SKM-1 treated with dmso at 0.1 percent for 144 hours (cell line): Measurements from ENCODE around the gene PPP1R3C.

Experiments used
- DNase-seq: peaks from one replicate; lab custom pipeline; 2025; ENCODE audit not compliant: unreplicated experiment; lab: John Stamatoyannopoulos, UW

The PPP1R3C gene

DNA sequence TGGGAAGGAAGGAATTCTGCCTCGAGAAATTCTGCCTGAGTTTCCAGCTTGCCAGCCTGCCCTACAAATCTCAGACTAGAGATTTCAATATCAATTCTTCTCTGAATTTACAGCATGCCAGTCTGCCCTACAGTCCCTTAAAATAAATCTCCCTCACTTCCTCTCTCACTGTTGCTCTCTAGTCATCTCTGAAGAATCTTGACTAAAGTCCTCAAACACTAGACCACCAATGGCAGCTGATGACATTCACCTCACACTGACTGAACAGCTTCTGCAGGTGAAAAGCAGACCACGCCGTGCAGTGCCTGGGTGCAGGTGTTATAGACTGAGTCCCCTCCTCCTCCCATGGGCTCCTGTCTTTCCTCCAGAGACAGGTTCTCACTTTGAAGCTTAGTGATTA is 30.4 kb downstream of the PPP1R3C start:
- DNase-seq: no peak

DNA sequence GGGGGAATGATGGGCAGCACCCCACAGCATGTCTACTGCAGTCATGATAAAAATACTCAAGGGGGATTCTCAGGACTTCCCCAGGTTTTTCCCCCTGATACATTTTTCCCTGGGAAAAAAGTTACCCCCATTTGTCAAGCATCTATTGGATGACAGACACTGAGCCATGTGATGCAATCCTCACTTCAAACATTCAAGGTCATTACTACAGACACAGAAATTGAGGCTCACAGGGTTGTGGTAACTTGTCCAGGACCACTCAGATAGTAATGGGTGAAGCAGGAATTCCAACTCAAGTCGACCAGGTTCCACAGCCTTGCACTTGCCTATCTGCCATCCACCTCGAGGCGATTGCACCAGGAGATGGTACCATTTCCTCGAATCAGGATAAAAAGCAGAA is 31.7 kb downstream of the PPP1R3C start:
- DNase-seq: no peak

DNA sequence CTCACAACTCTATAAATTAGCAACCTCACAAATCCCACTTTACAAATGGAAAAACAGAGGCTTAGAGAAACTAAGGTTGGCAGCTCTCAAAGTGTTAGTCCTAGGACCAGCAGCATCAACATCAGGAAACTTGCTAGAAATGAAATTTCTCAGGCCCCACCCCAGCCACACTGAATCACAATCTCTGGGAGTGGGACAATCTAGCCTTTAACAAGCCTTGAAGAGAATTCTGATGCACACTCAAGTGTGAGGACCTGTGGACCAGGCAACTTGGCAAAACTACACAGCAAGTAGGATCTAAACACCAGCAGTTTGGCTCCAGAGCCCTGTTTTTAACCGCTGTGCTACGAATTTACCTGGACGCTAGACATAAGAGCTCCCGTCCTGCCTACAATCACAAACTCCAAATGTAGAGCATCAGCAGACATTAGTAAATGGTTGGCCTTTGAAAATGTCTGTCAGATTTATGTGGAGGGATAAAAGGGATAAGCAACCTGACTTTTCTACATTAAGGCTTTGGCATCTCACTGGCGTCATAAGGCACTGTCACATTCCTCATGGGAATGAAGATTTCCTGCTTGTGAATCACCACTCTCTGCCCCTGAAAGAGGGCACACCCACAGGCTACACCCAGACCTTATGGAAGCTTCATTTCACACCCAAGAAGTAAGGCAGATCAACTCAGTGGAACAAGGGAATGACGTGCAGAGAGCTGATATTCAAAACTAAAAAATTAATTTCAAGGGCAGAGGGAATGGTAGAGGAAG is 34.5 kb downstream of the PPP1R3C start:
- DNase-seq: no peak

DNA sequence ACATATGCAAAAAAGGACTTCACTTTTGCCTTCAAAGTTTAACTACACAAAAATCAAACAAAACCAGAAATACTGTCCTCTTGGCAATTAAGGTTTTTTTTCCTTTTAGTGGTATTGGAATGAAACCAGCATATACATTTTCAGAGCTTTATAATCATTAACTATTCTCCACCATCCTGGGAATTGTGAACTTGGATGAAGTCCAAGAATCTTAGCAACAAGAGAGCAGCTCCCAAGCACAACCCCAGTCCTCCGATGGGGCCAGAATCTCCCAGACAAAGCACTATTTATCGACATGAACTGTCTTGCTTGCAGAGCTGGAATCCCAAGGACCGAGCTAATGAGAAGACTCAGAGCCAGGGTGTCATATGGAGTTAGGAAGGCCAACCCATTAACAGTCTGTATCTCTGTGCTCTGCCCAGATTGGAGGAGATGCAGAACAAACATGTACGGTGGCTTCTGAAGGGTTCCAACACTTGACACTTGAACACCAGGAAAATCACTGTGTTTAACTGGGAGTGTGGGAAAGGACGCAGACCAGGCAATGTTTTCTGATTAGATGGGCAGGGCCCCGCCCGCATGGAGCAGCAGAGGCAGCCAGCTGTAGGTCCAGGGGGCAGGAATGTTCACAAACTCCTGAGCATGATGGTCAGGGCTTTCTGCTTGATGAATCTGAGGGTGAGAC is 35.5 kb downstream of the PPP1R3C start:
- no peak for DNase-seq

DNA sequence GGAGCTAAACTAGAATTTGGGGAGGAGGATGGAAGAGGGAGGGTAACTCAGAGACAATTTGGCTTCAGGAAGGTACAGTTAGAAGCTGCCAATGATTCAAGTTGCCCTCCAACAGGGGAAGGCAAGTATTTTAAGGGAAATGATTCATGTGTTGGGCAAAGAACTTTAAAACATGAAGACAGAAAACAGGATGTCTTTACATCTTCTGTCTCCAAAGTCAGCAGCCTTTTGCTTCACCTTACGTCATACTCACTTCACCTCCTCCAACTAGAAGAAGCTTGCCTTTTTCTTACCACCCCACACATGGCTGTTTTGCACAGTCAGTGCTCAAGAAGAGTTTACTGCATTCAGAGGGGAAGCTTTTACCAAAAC is 36.1 kb downstream of the PPP1R3C start:
- DNase-seq: peak; percentile 25

DNA sequence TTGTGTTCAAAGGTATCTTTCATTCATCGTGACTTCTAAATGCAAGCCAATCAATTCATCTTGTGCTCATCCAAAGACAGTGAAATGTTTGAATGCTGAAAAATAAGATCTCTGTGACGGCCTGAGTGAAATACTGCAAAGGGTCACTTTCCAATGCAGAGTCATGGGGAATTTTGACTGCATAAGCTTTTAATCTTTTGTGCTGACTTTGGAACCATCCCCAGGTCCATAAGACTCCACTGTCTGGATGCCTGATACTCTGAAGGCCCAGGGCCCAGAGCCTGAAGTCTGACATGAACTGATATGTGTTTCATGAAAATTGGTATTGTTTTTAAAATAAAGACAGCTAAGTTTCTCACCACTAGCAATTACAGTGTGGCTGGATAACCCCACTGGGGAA is 39.0 kb downstream of the PPP1R3C start:
- DNase-seq: no peak

DNA sequence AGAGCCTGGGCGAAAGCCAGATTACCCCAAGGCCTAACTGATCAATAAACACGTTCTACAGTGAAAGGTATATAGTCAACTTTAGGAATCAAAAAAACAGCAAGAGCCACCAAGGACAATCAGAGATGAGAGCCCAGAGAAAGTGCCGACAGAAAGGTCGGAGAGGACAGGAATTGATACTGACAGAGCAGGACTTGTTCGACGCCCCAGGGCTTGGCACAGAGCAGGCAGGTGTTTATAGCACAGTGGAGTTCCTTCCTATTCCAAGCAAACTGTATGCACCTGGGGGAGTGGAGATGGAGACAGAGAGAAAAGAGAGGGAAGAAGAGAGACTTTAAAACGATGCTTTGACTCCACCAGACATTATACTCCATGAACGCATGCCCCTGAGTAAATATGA is 39.5 kb downstream of the PPP1R3C start:
- DNase-seq: no peak

DNA sequence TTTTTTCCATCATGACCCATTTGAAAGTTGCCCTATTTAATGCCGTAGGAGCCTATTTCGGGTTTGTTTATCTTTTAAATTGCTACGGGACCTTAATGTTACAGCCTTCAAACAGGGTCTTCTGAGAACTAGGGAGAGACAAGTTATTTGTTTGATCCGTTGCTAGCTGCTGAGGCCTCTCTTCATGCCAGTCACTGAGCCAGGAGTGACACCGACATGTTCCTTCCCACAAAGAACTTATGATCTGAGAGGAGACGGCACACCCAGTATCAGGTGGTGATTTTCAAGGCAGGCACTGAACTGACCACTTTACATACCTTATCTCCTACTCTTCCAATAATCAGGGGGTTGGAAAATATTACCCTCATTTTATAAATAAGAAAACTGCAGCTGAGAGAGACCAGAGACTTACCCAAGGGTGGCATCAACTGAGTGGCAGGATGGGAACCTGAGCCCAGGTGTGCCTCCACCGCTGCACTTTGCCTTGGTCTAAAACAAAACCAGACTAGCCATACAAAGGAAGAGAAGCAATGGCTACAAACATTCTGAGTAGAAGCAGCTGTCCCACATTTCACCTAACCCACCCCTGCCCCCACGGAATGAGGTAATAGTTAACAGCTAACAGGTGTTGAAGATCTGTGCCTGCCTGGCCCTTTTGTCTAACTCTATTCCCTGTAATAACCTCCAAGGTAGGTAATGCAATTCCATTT is 40.5 kb downstream of the PPP1R3C start:
- no peak for DNase-seq

DNA sequence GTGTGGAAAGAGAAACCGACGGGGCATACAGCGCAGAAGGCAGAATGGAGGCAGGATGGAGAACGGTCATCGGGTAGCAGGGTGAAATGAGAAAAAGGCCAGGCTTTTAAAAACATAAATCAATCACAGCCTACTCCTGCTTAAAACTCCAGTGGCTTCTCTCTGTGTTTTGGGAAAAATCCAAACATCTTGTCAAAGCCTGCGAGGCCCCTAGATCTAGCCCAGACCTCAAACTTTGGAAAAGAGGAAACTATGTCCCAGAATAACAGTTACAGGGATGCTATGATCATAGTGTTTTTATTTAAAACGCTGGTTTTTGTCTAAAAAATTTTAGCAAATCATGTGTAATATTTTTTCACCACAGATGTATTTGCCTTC is 41.1 kb downstream of the PPP1R3C start:
- no peak for DNase-seq

DNA sequence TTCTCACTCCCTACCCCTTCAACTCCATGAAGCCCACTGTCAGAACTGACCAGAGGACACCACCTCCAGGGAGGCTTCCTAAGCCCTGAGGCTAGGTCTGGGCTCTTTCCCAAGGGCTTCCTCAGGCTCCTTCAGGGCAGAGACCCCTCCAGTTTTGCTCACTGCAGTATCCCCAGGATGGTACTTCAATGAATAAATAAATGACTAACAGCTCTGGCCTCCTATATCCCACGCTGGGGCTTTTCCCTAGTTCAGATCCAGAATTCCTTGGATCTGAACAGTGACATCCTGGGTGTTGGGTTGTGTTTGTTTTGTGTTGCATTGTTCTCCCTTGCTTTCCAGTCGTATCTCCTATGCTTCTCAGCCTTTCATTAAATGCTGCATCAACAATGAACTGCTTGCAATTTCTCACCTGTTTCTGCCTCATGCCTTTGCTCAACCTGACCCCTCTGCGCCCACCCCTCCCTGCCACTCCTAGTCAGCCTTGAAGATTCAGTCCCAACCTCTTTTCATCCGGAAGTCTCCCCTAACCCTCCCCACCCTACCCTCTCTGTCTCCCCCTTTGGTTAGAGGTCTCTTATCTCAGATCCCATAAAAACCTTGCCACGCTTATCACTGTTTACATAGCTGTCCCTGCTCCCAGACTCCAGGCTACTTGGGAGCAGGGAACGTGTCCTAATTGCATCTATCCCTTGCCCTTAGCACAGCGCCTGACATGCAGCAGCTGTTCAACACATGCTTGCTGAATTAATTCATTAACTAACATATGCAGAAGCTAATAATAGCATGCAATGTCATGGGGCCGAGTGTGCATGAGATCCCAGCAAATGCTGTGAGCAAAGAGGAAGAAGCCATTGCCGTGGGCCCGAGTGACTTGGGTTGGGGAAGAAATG is 41.7 kb downstream of the PPP1R3C start:
- DNase-seq: no peak

DNA sequence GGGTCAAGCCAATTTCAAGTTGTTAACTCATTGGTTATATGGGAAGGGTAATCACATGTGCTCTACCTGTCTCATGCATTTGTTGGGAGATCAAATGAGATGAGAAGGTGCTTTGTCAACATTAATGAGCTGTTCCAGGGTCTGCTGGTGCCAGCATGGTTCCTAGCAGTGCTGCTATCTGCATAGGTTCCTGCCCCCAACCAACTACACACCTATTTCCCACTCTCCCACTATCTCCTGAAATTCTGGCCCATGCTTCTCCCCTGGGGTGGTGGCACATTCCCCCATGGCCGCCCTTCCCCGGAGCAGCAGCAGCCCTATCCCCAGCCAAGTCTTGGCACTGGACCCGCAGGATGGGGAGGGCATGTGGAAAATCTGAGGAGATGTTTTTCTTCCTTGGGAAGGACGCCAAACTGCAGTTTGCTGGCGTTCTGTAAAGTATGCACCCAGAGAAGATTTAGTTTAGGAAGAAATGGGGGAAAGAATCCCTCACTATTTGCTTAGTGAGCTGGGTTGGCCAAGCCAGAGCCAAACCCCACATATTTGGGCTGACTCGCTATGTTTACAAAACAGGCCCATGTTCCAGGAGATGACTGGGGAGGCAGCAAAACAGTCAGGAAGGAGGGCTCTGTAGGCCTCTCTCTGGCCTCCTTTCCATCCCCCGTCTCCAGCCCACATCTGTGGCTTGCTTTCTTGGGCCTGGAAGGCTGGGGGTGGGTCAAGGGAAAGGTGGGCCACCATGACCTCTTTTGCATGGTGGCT is 42.5 kb downstream of the PPP1R3C start:
- DNase-seq: no peak

DNA sequence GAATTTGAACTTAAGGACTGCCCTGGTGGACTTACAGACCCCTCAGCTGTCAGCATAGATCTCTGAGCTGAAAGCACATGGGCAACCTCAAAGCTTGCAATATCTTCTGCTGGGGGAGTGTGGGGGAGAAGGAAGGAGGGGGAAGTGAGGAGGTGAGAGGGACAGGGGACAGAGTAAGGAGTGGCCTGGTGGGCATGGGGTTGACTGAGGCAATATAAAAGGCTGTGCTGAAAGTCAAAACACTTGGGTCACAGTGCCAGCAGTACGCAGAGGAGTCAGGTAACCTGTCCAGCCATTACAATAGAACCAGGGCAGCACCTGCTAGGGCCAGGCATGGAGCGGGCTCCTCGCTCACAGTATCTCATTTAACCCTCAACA is 43.2 kb downstream of the PPP1R3C start:
- DNase-seq: no peak

DNA sequence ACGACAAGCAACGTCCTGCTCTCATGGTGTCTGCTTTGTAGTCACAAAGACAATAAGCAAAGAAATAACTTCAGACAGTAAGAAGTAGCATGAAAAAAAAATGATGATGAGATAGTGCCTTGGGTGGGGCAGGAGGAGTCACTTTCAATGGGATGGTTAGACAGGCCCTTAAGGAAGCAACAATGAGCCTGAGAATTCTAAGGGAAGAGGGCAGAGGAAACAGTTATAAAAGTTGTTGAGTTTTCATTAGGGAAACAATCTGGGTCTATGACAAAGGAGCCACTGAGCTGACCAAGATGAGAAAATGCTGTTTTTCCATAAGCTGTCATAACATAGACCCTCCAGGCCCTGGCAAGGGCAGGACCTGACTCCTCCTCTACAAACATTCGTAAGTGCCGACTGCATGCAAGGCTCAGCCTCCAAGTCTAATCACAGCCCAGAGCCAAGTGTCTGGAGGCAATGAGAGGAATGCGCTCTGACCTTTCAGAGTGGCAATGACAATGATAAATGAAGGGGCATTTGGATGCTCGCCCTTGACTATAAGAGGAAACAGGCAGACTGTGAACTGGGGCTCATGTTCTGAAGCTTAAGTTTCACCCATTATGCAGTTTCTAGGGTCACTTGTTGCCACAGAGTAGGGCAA is 43.7 kb downstream of the PPP1R3C start:
- no peak for DNase-seq

DNA sequence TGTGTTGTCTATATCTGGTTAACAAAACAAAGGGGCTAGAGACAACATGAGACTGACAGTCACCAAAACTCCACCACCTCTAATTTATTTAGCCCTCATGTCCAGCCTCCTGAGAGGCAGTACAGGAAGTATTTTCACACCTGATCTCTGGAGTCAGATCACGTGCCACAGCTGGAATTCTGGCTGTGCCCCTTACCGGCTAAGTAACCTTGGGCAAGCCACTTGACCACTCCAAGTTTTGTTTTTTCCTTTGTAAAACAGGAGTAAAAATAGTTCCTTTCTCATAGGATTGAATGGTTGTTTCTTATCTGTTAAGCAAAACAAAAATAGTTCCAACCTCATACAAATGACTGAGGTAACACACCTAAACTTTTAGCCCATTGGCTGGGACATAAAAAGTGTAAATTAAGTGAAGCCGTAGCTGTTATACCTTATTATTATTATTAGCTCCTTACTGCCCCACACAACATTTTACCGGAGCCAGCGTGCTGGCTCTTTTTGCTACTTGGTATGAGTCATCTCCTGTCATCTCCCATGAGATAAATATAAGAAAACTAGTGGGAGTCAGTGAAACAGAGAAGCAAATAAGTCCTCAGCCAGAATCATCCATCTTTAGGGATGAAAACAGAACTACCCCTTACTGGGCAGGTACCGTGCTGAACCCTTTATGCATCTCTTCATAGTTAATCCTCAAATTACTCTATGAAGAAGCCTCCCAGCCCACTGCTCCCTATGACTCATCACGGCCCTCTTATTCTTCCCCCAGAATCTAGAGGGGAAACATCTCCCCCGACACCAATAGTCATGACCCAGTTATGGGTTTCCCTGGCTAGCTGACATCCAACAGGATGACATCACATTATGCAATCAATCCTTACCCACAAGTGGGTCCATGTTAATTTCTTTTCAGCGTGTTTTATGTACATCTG is 44.9 kb downstream of the PPP1R3C start:
- DNase-seq: no peak

DNA sequence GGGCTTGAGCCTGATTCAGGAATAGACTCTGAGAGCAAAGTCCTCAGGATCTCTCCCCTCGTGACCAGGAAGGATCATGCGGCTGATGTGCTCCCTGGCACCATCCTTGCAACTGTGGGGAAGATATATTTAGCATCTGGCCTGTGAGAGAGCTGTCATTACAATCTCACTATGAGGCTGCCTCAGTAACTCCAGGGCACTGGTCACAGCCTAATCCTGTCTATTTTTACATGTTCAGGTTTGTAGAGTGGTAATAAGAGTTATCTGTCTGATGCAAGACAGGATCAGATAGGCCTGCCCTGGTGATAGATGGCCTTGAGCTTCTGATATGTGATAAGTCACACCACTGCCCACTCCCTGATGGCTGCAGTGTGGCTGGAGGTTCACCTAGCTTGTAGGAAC is 50.7 kb downstream of the PPP1R3C start:
- no peak for DNase-seq

DNA sequence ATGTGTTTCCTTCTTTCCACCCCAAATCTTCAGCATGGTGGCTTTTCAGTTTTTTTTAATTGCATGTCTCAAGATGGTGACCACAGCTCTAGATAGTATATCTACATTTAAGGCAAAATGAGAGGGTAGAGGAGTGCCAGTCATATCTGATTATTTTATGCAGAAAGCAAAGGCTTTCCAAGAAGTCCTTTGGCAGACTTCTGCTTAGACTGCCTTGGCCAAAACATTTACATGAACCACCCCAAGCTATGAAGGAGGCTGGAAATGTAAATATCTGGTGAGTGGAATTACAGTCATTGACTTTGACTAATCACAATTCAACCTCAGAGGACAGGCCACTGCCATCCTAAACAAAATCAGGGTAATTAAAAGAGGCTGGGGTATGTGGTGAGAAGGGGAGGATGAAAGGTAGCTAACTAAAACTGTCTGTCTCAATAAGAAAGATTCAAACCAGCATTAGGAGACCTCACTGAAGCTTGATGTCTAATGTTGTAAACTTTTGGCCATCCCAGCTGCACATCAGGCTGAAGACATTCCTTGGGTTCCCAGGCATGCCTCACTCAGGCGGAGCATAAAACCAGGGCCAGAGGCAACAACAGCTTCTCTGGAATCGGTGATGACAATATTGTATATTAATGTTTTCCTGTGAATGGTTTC is 53.4 kb downstream of the PPP1R3C start:
- no peak for DNase-seq
